Brain microvascular endothelial cell (primary cell): Measurements from ENCODE around the gene NUCB2.
"Not testable (repeated sequence)": the region's sequence is repeated elsewhere in the genome, so short reads cannot be mapped to it uniquely, and the experiment has no call there.

Source experiments
- DNase-seq: peaks from one replicate; pipeline ENCODE4 v3.0.0-alpha.2; 2020
- H3K27ac ChIP-seq: fragments of 250-450 bp; sonication (Bioruptor Pico); 2 replicates; pipeline ENCODE4 v1.5.1; 2020; ENCODE audit warnings: mild to moderate bottlenecking, moderate library complexity
- H3K27me3 ChIP-seq: fragments of 250-450 bp; sonication (Bioruptor Pico); replicated peaks from 2 replicates; pipeline ENCODE4 v1.5.1; 2020; ENCODE audit warnings: mild to moderate bottlenecking
- H3K36me3 ChIP-seq: fragments of 250-450 bp; sonication (Bioruptor Pico); replicated peaks from 2 replicates; pipeline ENCODE4 v1.5.1; 2020; ENCODE audit warnings: mild to moderate bottlenecking
- H3K4me3 ChIP-seq: 2 replicates; pipeline ENCODE4 v1.5.1; 2011; ENCODE audit warnings: low read depth, mild to moderate bottlenecking, control low read depth, low read length, moderate library complexity
- in situ Hi-C: cut with HindIII; loops from 2 replicates; pipeline ENCODE4 v1.10.0; 2017; ENCODE audit warnings: low sequenced_read_pairs, low pct_ligation_motif_present
- TF ChIP-seq, protein P1 (sequence below): IDR thresholded peaks from 2 replicates; pipeline ENCODE4 v1.5.1; 2011; ENCODE audit warnings: low read depth, mild to moderate bottlenecking, moderate library complexity, low read length, control low read depth, inconsistent platforms; ENCODE audit errors: missing control alignments

The NUCB2 gene

DNA sequence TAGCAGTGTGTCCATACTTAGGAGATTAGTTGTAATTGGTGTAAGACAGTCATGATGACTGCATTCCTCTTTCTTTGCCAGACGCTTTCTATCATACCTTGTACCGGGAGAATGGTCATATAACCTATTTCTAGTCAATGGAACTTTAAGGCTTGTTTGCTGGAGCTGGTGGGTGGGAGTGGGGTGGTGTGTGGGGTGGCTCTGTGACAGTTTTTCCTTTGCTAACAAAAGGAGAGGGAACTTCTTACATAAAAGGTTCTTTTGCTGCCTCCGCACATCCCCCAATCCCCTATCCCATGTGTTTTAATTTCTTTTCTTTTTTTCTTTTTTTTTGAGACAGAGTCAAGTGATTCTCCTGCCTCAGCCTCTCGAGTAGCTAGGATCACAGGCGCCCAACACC is 9.8 kb upstream of the NUCB2 start:
- in situ Hi-C loops = no loop called here
- Histone ChIP-seq H3K27me3 (no peaks in the 10 kb centered on the region), H3K27ac (no peak overlapping the region), H3K4me3 (no peak overlapping the region), H3K36me3 (no peaks in the 10 kb centered on the region)
- no peak for DNase-seq
- TF ChIP-seq, protein P1, sequence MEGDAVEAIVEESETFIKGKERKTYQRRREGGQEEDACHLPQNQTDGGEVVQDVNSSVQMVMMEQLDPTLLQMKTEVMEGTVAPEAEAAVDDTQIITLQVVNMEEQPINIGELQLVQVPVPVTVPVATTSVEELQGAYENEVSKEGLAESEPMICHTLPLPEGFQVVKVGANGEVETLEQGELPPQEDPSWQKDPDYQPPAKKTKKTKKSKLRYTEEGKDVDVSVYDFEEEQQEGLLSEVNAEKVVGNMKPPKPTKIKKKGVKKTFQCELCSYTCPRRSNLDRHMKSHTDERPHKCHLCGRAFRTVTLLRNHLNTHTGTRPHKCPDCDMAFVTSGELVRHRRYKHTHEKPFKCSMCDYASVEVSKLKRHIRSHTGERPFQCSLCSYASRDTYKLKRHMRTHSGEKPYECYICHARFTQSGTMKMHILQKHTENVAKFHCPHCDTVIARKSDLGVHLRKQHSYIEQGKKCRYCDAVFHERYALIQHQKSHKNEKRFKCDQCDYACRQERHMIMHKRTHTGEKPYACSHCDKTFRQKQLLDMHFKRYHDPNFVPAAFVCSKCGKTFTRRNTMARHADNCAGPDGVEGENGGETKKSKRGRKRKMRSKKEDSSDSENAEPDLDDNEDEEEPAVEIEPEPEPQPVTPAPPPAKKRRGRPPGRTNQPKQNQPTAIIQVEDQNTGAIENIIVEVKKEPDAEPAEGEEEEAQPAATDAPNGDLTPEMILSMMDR = no peak

DNA sequence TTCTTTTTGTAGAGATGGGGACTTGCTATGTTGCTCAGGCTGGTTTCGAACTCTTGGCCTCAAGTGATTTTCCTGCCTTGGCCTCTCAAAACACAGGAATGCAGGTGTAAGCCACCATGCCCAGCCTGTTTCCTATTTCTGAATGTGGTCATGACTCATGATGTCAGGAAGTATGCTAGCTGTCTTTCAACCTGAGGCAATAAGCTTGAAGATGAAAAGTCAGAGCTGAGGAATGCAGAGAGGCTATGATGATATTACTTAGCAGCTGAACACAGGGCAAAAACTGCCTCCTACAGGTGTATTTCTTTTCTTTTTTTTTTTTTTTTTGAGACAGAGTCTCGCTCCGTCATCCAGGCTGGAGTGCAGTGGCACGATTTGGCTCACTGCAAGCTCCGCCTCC is 9.0 kb upstream of the NUCB2 start:
- DNase-seq = no peak
- TF ChIP-seq, protein P1 = no peak
- in situ Hi-C loops = no loop called here

DNA sequence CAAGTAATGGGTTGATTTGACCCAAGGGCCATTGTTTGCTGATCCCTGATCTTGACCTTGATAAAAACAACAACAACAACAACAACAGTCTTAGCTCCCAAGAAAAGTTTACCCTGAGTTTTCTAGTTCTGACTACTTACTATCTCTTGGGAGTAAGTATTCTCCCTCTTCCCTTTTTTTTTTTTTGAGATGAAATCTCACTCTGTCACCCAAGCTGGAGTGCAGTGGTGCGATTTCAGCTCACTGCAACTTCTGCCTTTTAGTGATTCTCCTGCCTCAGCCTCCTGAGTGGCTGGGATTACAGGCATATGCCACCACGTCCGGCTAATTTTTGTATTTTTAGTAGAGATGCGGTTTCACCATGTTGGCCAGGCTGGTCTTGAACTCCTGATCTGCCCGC is 8.0 kb upstream of the NUCB2 start:
- H3K27ac ChIP-seq, H3K4me3 ChIP-seq, in situ Hi-C loops, DNase-seq, H3K27me3 ChIP-seq, H3K36me3 ChIP-seq: not testable (repeated sequence)

More for the DNA sequence above, 9.0 kb upstream of the NUCB2 start:
- no peak overlapping the region for H3K27ac ChIP-seq
- no peaks in the 10 kb centered on the region for H3K36me3 ChIP-seq
- H3K4me3 ChIP-seq = no peak overlapping the region
- H3K27me3 ChIP-seq = no peaks in the 10 kb centered on the region

DNA sequence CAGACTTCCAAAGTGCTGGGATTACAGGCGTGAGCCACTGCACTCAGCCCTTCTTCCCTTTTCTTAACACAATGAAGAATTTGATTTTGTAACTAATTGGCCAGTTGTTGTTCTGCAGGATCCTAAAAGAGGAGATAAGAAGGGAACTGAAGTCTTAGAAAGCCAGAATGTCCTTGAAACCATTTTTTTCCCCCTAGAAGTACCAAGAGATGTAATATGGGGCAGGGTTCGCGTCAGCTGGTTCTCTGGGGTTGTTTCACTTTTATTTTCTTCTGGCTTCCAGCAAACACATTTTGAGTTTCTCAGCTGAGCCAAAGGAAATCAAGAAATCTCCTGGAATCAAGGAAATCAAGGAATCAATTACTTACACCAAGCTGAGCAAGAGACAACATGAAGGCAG is 7.6 kb upstream of the NUCB2 start:
- in situ Hi-C loops = no loop called here
- Histone ChIP-seq H3K36me3 (no peaks in the 10 kb centered on the region), H3K27ac (no peak overlapping the region), H3K4me3 (no peak overlapping the region), H3K27me3 (no peaks in the 10 kb centered on the region)
- DNase-seq = no peak
- TF ChIP-seq, protein P1 = no peak

DNA sequence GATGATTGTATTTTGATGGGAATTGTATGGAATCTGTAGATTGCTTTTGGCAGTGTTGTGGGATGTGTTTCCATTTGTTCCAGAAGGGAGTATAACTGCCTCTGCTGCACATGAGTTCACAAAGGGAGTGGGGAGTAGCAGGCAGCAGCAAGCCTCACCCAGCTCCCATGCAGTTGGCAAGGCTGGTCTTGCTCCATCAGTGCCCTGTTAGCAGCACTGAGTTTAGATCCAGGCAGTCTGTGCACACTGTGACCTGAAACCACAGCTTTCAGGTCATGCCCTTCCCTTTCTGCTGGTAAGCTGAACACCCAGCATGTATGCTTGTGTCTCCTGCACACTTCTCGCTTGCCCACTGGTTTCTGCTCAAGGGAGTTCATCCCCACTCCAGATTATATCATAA is 3.7 kb upstream of the NUCB2 start:
- Histone ChIP-seq H3K4me3 (no peak overlapping the region), H3K36me3 (no peaks in the 10 kb centered on the region), H3K27ac (no peak overlapping the region), H3K27me3 (no peaks in the 10 kb centered on the region)
- in situ Hi-C loops = no loop called here
- DNase-seq = no peak
- TF ChIP-seq, protein P1 = no peak

DNA sequence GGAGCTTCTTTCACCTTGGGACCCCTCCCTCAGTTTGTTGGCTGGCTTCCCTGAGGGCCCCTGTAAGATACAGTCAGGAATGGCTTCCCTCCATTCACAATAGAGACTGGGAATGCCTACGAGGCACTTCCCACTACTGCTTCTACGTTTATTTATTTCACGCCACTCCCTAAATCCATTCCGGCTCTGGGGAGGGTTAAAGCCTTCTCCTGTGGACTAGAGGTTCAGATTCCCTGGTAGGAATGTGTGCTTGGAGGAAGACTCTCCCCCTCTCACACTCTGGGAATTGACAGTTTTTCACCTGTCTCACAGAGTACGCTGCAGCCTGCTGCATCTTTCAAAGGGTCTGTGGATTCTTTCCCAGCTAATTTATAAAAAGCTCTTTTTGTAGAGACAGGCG is 3.3 kb upstream of the NUCB2 start:
- no peak for DNase-seq
- Histone ChIP-seq H3K36me3 (no peaks in the 10 kb centered on the region), H3K27me3 (no peaks in the 10 kb centered on the region), H3K27ac (no peak overlapping the region), H3K4me3 (no peak overlapping the region)
- in situ Hi-C loops = no loop called here
- TF ChIP-seq, protein P1 = no peak
